ENCODE results near the gene ICE2.

The ICE2 gene

GRCh38 chr15:60478566-60479360 lies at the start of gene ICE2:
ICE2 (minus strand) TSS chr15:60479142; CDS start chr15:60477977, 1,165 bp downstream.
- peak; percentile 93 for DNase-seq

GRCh38 chr15:60528530-60528929 lies 49.6 kb upstream of the ICE2 start:
- no peak for DNase-seq

GRCh38 chr15:60527456-60527855 lies 48.5 kb upstream of the ICE2 start:
- DNase-seq, result no peak

- peak; percentile 57 for DNase-seq
Measured at GRCh38 chr15:60526127-60526616, 47.2 kb upstream of the ICE2 start.

GRCh38 chr15:60525341-60526039 lies 46.5 kb upstream of the ICE2 start:
- no peak for DNase-seq

- no peak for DNase-seq
Measured at GRCh38 chr15:60523056-60523455, 44.1 kb upstream of the ICE2 start.

- peak; percentile 36 for DNase-seq
Measured at GRCh38 chr15:60520825-60521368, 42.0 kb upstream of the ICE2 start.

- DNase-seq, result no peak
Measured at GRCh38 chr15:60520013-60520824, 41.3 kb upstream of the ICE2 start.

- no peak for DNase-seq
Measured at GRCh38 chr15:60519218-60519617, 40.3 kb upstream of the ICE2 start.

- no peak for DNase-seq
Measured at GRCh38 chr15:60518511-60518910, 39.6 kb upstream of the ICE2 start.

- DNase-seq, result no peak
Measured at GRCh38 chr15:60514261-60514881, 35.4 kb upstream of the ICE2 start.

- no peak for DNase-seq
Measured at GRCh38 chr15:60513676-60514075, 34.7 kb upstream of the ICE2 start.

- DNase-seq, result no peak
Measured at GRCh38 chr15:60512937-60513336, 34.0 kb upstream of the ICE2 start.

- DNase-seq, result no peak
Measured at GRCh38 chr15:60511351-60512031, 32.5 kb upstream of the ICE2 start.

GRCh38 chr15:60510006-60510405 lies 31.1 kb upstream of the ICE2 start:
- DNase-seq, result no peak

GRCh38 chr15:60509470-60509869 lies 30.5 kb upstream of the ICE2 start:
- DNase-seq, result no peak

GRCh38 chr15:60508442-60508841 lies 29.5 kb upstream of the ICE2 start:
- no peak for DNase-seq

GRCh38 chr15:60507596-60508424 lies 28.9 kb upstream of the ICE2 start:
- DNase-seq, result peak; percentile 20

GRCh38 chr15:60496853-60497252 lies 17.9 kb upstream of the ICE2 start:
- DNase-seq, result no peak

- DNase-seq, result no peak
Measured at GRCh38 chr15:60494108-60494507, 15.2 kb upstream of the ICE2 start.

- no peak for DNase-seq
Measured at GRCh38 chr15:60493166-60493565, 14.2 kb upstream of the ICE2 start.

All from SHP77 treated with DMSO at 0.1 percent for 48 hours (cell line).